Spleen (tissue), 7 donors: Measurements from ENCODE around the gene HNRNPH2.

Experiments used
- POLR2A ChIP-seq, 3 donors: fragments of 450-650 bp; IDR thresholded peaks; one replicate each; pipeline ENCODE4 v1.5.1; 2017; ENCODE audit warnings: antibody characterized with exemption in 3 of 3, mild to moderate bottlenecking in 1 of 3
- POLR2AphosphoS5 ChIP-seq, 3 donors: sonication (generic); formaldehyde crosslinking; IDR thresholded peaks; one replicate each; pipeline ENCODE4 v1.5.1; 2017; ENCODE audit warnings: antibody characterized with exemption in 3 of 3
- TF ChIP-seq, protein P1 (sequence below), 11 experiments: fragments of 200-600 bp in 7 of 11; fragments of 450-650 bp in 4 of 11; sonication (generic) in 4 of 11; IDR thresholded peaks in 8 of 11; conservative IDR thresholded peaks in 3 of 11; 1 replicate in 7 of 11; 2 replicates in 4 of 11; pipeline versions ENCODE4 v1.4.0 to v1.8.0; 2016 to 2021; ENCODE audit warnings: antibody characterized with exemption in 11 of 11, inconsistent platforms in 4 of 11, mild to moderate bottlenecking in 1 of 11
- donor health status: DM: no; HTN: no; CAD: no; lungs with moderate emphysema.
- donor health status: DM: no; HTN: no; CAD: no.
- donor health status: DM: no; HTN: no; CAD: no.

DNA sequence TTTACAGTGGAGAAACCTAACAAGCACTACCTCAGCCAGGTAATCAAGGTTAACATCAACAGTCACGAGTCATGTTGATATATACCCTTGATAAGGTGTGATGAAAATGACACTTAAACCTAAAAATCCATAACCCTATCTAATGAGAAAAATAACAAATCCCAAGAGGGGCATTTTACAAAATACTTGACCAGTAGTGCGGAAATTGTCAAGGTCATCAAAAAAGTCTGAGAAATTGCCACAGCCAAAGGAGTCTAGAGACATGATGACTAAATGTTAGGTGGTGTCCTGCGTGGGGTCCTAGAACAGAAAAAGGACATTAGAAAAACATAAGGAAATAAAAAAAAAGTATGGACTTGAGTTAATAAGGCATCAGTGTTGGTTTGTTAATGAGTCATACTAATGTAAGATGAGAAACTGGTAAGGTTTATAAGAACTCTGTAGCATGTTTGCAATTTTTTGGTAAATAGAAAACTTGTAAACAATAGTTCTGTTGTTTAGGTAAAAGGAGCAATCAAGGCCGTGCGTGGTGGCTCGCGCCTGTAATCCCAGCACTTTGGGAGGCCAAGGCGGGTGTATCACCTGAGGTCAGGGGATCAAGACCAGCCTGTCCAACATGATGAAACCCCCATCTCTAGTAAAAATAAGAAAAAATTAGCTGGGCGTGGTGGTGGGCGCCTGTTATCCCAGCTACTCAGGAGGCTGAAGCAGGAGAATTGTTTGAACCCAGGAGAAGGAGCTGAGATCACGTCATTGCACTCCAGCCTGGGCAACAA, 14.3 kb upstream of the HNRNPH2 start:
- TF ChIP-seq, protein P1, sequence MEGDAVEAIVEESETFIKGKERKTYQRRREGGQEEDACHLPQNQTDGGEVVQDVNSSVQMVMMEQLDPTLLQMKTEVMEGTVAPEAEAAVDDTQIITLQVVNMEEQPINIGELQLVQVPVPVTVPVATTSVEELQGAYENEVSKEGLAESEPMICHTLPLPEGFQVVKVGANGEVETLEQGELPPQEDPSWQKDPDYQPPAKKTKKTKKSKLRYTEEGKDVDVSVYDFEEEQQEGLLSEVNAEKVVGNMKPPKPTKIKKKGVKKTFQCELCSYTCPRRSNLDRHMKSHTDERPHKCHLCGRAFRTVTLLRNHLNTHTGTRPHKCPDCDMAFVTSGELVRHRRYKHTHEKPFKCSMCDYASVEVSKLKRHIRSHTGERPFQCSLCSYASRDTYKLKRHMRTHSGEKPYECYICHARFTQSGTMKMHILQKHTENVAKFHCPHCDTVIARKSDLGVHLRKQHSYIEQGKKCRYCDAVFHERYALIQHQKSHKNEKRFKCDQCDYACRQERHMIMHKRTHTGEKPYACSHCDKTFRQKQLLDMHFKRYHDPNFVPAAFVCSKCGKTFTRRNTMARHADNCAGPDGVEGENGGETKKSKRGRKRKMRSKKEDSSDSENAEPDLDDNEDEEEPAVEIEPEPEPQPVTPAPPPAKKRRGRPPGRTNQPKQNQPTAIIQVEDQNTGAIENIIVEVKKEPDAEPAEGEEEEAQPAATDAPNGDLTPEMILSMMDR (IDR thresholded peaks at IDR 0.05 in 8 of 11, conservative IDR thresholded peaks at IDR 0.05 in 3 of 11) = no peak
- TF ChIP-seq POLR2A (IDR thresholded peaks at IDR 0.05) = no peak
- TF ChIP-seq POLR2AphosphoS5 (IDR thresholded peaks at IDR 0.05) = no peak
